GM13976 (cell line): Measurements from ENCODE around the gene LIPA.

ENCODE experiments used
- DNase-seq: peaks from one replicate; pipeline ENCODE4 v3.0.0; 2012; ENCODE audit warnings: low spot score
- CTCF ChIP-seq: IDR thresholded peaks from 2 replicates; pipeline ENCODE4 v1.5.1; 2012; ENCODE audit warnings: borderline replicate concordance, mild to moderate bottlenecking; ENCODE audit not compliant: insufficient read depth; ENCODE audit errors: extremely low read depth, missing control alignments, control extremely low read depth
- in situ Hi-C: fragments of 300-500 bp; cut with MboI; formaldehyde crosslinking; loops from one replicate; pipeline ENCODE4 v1.12.0; 2022; ENCODE audit warnings: low sequenced_read_pairs, mixed read lengths, inconsistent platforms; ENCODE audit not compliant: unreplicated experiment

Gene LIPA

DNA sequence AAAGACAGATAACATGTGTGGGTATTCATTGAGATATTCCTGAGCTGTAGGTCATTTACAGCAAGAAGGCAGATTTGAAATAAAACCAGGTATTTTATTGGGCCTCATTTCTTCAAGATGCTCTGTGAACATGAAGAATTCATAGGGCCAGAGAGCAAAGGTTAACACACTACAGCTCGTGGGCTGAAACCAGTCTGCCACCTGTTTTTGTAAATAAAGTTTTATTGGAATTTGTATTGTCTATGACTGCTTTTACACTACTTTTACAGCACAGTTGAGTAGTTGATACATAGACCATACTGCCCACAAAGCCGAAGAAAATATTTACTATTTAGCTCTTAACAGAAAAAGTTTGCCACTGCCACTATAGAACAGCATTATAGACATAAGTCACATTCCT is 22.1 kb upstream of the LIPA start:
- in situ Hi-C loops: loop anchor here (10.0 kb wide), 1 partner anchor 111 kb away; no protein-coding TSS in a partner anchor
- DNase-seq: no peak
- no peak for TF ChIP-seq CTCF

- in situ Hi-C loops: loop anchor here (10.0 kb wide), 1 partner anchor 113 kb away; no protein-coding TSS in a partner anchor
- no peak for TF ChIP-seq CTCF
- DNase-seq: no peak
Measured at GRCh38 chr10:89271532-89271931, 20.0 kb upstream of the LIPA start.

DNA sequence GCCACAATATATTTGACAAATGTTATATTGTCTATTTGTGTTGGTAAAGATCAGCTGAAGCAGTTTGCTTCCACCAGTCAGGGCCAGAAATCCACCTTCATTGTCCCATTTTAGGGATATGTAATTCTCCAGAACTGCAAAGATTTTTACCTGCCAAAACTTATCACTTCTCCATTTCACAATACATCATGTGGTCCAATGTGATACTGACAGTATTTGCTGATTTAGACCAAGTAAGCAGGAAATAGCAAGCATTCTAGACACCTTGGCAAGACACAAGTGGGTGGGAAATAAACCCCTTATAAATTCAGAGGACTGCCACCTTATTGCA is 18.5 kb upstream of the LIPA start:
- TF ChIP-seq CTCF: no peak
- in situ Hi-C loops: loop anchor here (10.0 kb wide), 1 partner anchor 115 kb away; no protein-coding TSS in a partner anchor
- no peak for DNase-seq

GRCh38 chr10:89269433-89270152 is 18.0 kb upstream of the LIPA start:
- in situ Hi-C loops: loop anchor here (10.0 kb wide), 1 partner anchor 115 kb away; no protein-coding TSS in a partner anchor
- TF ChIP-seq CTCF: no peak
- DNase-seq: no peak

GRCh38 chr10:89266721-89267453 is 15.3 kb upstream of the LIPA start:
- TF ChIP-seq CTCF: no peak
- in situ Hi-C loops: no loop called here
- no peak for DNase-seq

DNA sequence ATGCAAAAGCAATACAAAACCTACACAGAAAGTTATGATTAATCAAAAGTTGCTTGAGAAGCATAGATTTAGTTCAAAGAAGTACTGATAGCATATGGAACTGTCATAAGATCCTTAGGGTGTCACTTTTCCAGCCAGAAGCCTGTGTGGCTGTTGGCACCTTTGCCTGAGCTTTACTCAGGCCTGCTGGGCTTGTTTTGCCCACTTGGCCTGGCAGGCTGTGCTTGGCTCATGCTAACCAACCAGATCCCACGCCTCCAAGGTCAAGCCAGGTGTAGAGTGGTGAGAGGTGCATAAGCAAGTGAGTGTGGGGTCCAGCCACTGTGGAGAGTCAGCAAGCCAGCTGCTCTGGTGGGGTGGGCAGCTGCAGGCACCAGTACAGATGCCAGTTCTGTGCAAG is 12.0 kb upstream of the LIPA start:
- DNase-seq: no peak
- in situ Hi-C loops: no loop called here
- TF ChIP-seq CTCF: no peak
